ENCODE results near the gene RALGAPA2.

The RALGAPA2 gene

DNA sequence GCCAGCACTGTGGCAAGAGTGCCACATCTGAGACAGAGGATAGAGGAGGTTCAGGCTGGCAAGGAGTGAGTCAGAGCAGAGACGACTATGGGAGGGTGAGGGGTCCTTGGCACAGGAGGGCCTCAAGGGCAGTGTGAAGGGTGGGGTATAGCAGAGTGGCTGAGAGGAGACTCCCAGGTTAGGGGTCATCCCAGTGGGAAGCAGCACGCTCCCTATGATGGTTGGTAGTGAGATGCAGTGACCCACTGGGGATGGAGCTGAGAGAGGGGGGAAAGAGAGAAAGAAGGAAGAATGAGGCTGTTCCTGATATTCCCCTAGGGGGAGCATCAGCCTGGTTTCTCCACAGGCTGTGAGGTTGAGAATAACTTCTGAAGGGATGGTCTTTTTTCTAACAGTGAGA lies 247.2 kb downstream of the RALGAPA2 start:
- no peak for DNase-seq (ENCODE audit: low read depth in 2 of 2)

DNA sequence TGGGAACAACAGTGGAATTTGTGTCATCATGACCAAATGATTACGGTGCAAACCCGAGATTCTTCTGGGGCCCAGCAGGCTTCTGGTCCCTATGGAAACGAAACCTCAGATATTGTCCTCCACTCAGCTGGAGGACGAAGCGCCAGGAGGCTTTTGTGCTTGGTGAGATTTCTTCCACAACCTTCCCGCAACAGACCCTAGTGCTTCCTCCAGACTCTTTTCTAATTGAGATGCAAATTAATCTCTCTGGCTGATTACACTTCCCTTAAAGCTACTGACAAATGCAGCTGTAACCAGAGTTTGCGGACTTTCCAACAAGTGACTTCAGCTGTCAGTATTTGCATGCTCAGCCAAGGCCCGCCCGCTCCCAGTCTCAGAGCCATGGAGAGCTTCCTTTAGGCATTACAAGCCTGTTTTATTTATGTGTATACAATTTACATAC lies 248.5 kb downstream of the RALGAPA2 start:
- no peak for DNase-seq (ENCODE audit: low read depth in 2 of 2)

- DNase-seq (ENCODE audit: low read depth in 2 of 2), result no peak
These were observed 250.3 kb downstream of the RALGAPA2 start for GRCh38 chr20:20462185-20462584.

GRCh38 chr20:20461551-20461950 lies 250.9 kb downstream of the RALGAPA2 start:
- DNase-seq (ENCODE audit: low read depth in 2 of 2), result no peak

DNA sequence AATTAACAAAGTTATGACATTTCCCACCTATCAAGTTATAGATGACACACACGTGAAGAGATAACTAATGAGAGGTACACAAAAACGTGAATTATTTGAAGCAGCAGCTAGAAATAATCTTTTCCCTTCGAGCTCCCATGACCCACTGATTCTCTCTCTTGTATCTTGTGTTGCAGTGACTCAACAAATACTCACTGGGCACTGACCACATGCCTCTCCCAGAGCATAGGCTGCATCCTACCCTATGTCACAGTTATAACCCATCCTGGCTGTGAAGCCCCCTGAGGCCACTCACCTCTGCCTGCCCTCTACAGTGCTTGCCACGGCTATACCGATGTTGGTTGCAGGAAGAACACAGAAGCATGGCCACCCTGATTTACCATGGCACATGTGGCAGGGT lies 252.7 kb downstream of the RALGAPA2 start:
- DNase-seq (ENCODE audit: low read depth in 2 of 2), result no peak

DNA sequence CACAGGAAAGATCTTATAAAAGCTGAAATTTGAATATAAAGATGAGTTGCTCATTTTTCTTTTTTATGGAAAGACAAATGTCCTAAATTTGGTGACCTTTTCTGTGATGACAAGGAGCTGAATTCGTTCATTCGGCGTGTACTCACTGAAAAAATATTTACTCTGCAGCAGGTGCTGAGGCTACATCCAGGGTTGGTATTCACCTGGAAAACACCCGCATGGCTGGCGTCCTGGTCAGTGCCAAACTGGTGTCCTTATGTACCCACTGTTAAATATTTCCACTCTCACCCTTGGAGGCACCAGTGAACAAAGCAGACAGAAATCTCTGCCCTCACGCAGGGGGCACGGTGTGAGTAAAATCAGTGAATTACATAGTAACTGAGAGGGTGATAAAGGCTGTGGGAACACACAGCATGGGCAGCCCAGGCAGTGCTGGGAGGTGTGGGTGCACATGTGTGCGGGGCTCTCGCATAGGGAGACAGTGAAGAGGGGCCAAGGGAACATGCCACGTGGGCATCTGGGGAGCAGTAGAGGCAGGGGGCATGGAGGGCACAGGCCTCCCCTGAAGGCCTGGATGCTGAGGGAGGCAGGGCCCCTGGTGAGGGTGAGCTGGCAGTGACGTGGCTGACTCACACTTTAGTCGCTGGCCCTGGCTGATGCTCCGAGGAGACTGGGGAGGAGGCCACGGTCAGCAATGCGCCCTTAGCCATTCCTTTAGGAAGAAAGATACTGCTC lies 254.9 kb downstream of the RALGAPA2 start:
- no peak for DNase-seq (ENCODE audit: low read depth in 2 of 2)

- no peak for DNase-seq (ENCODE audit: low read depth in 2 of 2)
These were observed 255.7 kb downstream of the RALGAPA2 start for GRCh38 chr20:20456741-20457140.

DNA sequence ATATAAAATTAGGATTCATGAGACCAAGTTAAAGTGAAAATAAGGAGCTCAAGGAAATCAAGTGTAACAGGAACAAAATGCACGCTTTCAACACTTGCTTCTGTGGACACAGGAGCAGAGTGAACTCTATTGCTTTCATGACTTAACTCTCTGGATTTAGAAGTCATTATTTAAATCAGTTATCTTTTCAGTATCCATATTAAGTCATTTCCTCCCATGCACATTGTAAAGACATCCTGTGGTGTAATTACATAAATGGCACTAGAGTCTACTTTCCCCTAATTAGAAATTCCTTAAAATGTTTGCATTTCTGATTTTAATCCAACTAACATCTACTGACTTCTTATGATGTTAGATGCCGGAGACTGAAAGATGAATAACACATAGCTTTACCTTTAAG lies 256.5 kb downstream of the RALGAPA2 start:
- DNase-seq (ENCODE audit: low read depth in 2 of 2), result no peak

DNA sequence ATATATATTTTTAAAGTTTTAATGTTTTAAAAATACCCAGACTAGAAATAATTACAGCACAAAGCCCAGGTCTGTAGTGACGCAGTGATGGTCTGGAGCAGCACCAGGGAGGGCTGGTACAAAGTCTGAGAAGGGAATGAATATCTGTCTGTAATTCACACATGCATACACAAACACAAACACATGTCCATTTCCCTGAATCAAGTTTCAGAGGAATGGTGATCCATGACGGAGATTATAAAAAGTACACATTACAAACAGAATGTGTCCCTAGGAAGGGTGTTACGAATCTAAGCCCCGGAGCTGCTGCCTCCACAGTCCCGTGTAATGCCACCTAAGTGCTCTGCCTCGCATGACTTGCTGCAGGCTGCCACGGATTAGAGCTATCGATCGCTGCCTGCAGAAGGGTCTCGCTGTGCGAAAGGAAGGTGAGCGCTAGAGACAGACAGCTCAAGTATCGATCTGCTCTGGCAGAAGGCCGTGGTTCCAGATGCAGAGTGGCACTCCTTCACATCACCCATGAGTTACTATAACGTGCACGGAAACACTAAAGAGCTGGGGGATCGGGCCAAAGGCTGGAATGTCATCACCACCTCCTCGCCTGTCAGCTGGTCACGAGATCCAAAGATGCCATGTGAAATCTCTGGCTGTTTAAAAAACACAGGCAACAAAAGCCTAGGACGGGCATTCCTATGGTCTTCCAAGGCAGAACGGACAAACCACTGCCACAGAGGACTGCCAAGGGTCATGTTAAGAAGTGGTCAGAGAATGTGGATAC lies 257.4 kb downstream of the RALGAPA2 start:
- DNase-seq (ENCODE audit: low read depth in 2 of 2), result no peak

DNA sequence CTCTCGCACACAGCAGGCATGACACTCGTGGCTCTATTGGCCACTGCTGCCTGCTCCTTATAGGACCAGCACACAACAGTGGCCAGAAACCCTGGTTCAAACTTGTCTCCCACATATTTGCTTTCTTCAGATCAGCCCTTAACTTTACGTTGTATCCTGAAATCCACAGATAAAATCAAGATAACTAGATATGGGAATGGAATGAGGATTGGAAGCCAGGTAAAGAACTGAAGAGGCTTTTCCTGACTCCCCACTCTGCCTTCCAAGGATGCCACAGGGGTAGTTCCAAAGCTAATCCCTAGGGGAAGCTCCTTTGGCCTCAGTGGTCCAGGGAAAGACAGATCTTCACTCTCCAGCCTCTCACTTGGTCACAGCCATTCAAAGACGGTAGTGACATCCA lies 258.1 kb downstream of the RALGAPA2 start:
- no peak for DNase-seq (ENCODE audit: low read depth in 2 of 2)

DNA sequence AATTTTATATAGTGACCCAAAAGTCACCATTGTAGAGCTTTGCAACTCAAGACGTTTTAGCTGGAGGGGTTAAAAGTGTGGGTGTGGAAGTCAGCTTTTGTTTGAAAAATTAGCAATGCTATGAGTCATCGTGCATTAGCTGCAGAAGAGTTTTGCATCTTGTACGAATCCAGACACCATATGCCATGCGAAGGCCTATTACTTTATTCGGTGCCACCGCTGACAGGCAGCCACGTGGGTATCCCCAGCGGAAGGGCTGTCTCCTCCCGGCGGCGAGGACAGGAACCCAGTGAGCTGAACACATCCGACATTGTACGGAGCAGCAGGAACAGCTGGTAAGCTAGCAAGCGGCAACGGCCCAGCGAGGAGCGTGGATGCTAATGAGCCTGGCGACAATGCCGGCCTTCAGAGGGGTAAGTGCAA lies 260.2 kb downstream of the RALGAPA2 start:
- peak; percentile 11 to 12 for DNase-seq (ENCODE audit: low read depth in 2 of 2)

GRCh38 chr20:20450521-20450920 lies 261.9 kb downstream of the RALGAPA2 start:
- no peak for DNase-seq (ENCODE audit: low read depth in 2 of 2)

- no peak for DNase-seq (ENCODE audit: low read depth in 2 of 2)
These were observed 263.6 kb downstream of the RALGAPA2 start for GRCh38 chr20:20448881-20449280.

GRCh38 chr20:20447196-20447595 lies 265.2 kb downstream of the RALGAPA2 start:
- DNase-seq (ENCODE audit: low read depth in 2 of 2), result no peak

DNA sequence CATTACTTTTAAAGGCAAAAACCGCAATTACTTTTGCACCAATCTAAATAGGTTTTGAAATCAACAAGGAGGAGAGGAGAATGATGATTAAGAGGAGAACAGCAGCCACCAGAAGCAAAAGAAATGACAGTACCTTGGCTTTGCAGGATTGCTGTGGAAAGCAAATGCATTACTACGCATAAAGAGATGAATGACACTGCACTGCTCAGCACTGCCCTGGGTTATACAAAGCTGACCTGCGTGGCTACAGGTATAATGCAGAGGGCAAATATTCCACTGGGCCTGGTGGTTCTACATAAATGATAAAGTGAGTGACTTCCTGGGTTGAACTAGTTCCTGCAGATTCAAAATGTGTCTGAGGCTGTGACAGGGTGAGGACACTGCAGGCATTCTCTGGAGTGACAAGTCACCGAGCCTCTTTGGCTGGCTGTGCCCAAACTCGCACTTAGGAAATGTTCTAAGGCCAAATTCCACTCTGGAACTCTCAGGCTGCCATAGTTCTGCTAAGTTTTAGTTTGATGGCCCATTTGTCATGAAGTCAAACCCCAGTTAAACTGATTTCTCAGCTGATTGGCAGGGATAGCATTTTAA lies 265.9 kb downstream of the RALGAPA2 start:
- no peak for DNase-seq (ENCODE audit: low read depth in 2 of 2)

DNA sequence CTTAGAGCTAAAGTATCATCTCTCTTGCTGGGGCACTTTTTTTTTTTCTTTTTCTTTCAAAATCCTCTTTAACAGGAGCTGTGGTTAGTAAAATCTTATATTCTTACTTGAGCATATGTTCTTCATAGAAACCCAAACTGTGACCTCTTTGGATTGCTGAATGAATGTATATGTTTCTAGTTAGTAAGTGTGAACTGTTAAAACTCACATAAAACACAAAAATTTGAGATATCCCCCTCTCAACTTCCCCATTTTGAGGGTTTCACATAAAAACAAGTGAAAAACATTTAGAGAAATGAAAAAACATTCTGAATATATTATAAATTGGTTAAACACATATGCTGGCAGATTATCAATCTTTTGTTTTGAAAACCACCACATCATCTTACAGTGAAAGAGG lies 266.4 kb downstream of the RALGAPA2 start:
- no peak for DNase-seq (ENCODE audit: low read depth in 2 of 2)

DNA sequence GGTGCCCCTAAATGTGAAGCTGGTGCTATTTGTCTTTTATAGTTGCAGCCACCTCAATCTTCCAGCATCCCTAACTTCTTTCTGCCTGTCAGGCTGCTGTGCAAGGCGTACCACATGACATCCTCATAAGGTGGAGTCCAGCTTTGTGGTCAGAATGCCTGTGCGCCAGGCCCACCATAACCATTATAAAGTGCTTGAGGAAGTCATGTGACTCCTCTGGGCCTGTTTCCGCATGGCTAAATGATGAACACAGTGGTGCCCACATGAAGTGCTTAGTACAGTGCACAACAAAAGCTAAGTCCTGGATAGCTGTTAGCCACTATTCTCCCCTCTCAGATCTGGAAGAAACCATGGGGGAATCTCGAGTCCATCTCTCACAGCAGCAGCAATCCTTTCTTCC lies 268.9 kb downstream of the RALGAPA2 start:
- no peak for DNase-seq (ENCODE audit: low read depth in 2 of 2)

DNA sequence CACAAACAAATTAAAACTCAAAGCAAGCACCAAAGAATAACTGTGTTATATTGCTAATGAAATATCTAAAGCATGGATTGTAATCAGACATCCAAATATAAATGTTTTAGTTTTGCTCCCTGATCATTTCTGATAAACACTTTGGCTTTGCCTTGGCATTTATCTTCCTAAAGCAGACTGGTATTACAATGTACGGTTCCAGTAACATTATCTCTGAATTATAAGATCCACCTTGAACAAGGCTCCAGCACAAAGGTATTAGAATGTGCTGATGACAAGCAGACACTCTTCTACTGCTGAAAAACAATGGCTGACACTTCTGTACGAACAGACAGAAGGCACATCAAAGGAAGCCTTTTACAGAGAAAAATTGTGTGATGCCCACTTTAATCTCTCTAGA lies 270.0 kb downstream of the RALGAPA2 start:
- DNase-seq (ENCODE audit: low read depth in 2 of 2), result no peak

- DNase-seq (ENCODE audit: low read depth in 2 of 2), result no peak
These were observed 271.4 kb downstream of the RALGAPA2 start for GRCh38 chr20:20440886-20441658.

- DNase-seq (ENCODE audit: low read depth in 2 of 2), result no peak
These were observed 272.0 kb downstream of the RALGAPA2 start for GRCh38 chr20:20440481-20440880.

DNA sequence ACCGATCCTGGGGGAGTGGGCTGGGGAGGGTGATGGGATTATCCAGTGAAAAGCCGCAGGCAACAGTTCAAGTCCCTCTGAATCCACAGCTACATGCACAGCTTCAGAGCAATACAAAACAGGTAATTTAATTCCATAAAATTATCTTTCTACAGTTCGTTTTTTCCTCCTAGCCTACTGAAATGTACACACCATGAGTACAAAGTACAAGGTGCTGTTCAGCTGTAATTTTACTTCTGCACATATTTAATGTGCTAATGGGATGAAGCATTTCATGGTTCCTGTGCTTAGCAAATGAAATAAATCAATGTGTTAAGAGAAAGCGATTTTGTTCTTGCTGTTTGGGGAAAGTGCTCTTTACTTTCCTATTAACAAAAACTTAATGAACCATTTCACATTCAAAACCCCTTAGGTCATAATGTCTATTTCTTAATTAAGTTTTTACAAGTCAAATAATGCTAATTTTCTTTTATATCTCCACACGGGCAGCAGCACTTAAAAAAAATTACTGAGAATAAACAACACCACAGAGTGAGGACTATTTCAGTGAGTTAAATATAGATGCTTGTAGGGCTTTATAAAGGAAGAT lies 272.7 kb downstream of the RALGAPA2 start:
- DNase-seq (ENCODE audit: low read depth in 2 of 2), result no peak

DNA sequence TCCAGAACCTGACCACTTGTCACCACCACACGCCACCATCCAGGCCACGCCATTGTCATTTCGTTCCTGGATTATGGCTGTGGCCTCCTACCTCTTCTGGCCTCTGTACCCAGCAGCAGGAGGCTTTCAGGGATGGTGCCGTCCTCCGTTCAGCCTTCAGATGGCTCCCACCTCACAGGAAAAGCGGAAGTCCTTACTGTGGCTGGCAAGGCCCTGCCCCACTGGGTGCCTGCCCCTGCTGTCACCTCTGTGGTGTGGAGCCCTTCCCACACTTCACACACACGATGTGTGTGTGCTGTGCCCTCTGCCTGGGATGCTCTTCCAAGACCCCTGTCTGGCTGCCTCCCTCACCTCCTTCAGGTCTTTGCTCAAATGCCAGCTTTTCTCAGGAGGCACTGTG lies 275.1 kb downstream of the RALGAPA2 start:
- no peak for DNase-seq (ENCODE audit: low read depth in 2 of 2)
